ENCODE measurements around the gene CLCN5. TPM values are rescaled to one million over a fixed set of nuclear protein-coding genes. Genes with fewer than 3 reads are reported as not detected.

Gene CLCN5
- total RNA-seq (1 to 10 TPM; 1.9 to 2.8 (median 2.6) TPM), polyA plus RNA-seq (0.57 TPM)
- long read RNA-seq, donor 1, partial matches to known transcripts, result 0 of 3 reads
- long read RNA-seq, donor 1, other reads (novel, unspliced or antisense), result 1 of 3 reads
- long read RNA-seq, donor 2, result 0 reads
- long read RNA-seq, donor 3, partial matches to known transcripts, result 1 of 4 reads
- long read RNA-seq, donor 3, other reads (novel, unspliced or antisense), result 2 of 4 reads
- long read RNA-seq, donor 4, result 0 reads

- H3K9me3 ChIP-seq (ENCODE audit: control insufficient read depth, low read length), result no peaks in the 10 kb centered on the region
- ATAC-seq (peak; percentile 99 to 100), DNase-seq (peak; percentile 96 to 98 (median 98))
- H3K27ac ChIP-seq (ENCODE audit: low read length), result no peak within 1 kb of the TSS
- intact Hi-C loops (cut with DNase I), result no loop called here
- H3K4me3 ChIP-seq (ENCODE audit: low read length), result peak within 1 kb of the TSS; percentile 84
- under 1% methylated on average over 83 of the region's 83 CpGs for WGBS
- no peaks in the 10 kb centered on the region for H3K27me3 ChIP-seq (ENCODE audit: control insufficient read depth, insufficient read depth)
- no peaks in the 10 kb centered on the region for H3K4me1 ChIP-seq (ENCODE audit: control insufficient read depth, insufficient read depth, low read length)
Measured at GRCh38 chrX:49922291-49923241, at the start of gene CLCN5. CLCN5 (plus strand) TSS chrX:49922596; CDS start chrX:49925299, 2,703 bp downstream.

GRCh38 chrX:49876750-49877149 is 45.6 kb upstream of the CLCN5 start:
- WGBS, result 10% methylated on average over 3 of the region's 3 CpGs
- no peak overlapping the region for H3K27ac ChIP-seq (ENCODE audit: low read length)

GRCh38 chrX:49877397-49878101 is 44.8 kb upstream of the CLCN5 start:
- H3K9me3 ChIP-seq (ENCODE audit: control insufficient read depth, low read length), result no peaks in the 10 kb centered on the region
- DNase-seq (no peak), ATAC-seq (no peak)
- no peak overlapping the region for H3K4me3 ChIP-seq (ENCODE audit: low read length)
- H3K27ac ChIP-seq (ENCODE audit: low read length), result peak overlapping the region; percentile 45
- WGBS, result 66% methylated on average over 5 of the region's 5 CpGs
- intact Hi-C loops (cut with DNase I), result no loop called here
- peaks cover 4% of the 10 kb centered on the region for H3K4me1 ChIP-seq (ENCODE audit: control insufficient read depth, insufficient read depth, low read length)
- H3K27me3 ChIP-seq (ENCODE audit: control insufficient read depth, insufficient read depth), result no peaks in the 10 kb centered on the region

More at GRCh38 chrX:49876750-49877149, 45.6 kb upstream of the CLCN5 start:
- ATAC-seq, result no peak
- intact Hi-C loops (cut with DNase I), result no loop called here
- H3K4me3 ChIP-seq (ENCODE audit: low read length), result no peak overlapping the region
- H3K27me3 ChIP-seq (ENCODE audit: control insufficient read depth, insufficient read depth), result no peaks in the 10 kb centered on the region
- H3K4me1 ChIP-seq (ENCODE audit: control insufficient read depth, insufficient read depth, low read length), result peaks cover 4% of the 10 kb centered on the region
- no peaks in the 10 kb centered on the region for H3K9me3 ChIP-seq (ENCODE audit: control insufficient read depth, low read length)
- no peak for DNase-seq

- no peaks in the 10 kb centered on the region for H3K27me3 ChIP-seq (ENCODE audit: control insufficient read depth, insufficient read depth)
- H3K4me1 ChIP-seq (ENCODE audit: control insufficient read depth, insufficient read depth, low read length), result peaks cover 4% of the 10 kb centered on the region
- H3K9me3 ChIP-seq (ENCODE audit: control insufficient read depth, low read length), result no peaks in the 10 kb centered on the region
- DNase-seq, result peak; percentile 9 to 60 (median 53)
- peak; percentile 22 to 30 for ATAC-seq
- 16% methylated on average over 28 of the region's 28 CpGs for WGBS
- peak overlapping the region; percentile 94 for H3K27ac ChIP-seq (ENCODE audit: low read length)
- intact Hi-C loops (cut with DNase I), result no loop called here
- peak overlapping the region; percentile 95 for H3K4me3 ChIP-seq (ENCODE audit: low read length)
Measured at GRCh38 chrX:49878128-49878833, 44.1 kb upstream of the CLCN5 start.

GRCh38 chrX:49878834-49879655 is 43.4 kb upstream of the CLCN5 start, which contains the start of gene USP27X:
USP27X (plus strand) TSS chrX:49879484; CDS start chrX:49880308, 824 bp downstream.
- DNase-seq (peak; percentile 81 to 91 (median 90)), ATAC-seq (peak; percentile 96 to 98)
- Histone ChIP-seq H3K4me1 (ENCODE audit: control insufficient read depth, insufficient read depth, low read length) (peaks cover 4% of the 10 kb centered on the region), H3K27me3 (ENCODE audit: control insufficient read depth, insufficient read depth) (no peaks in the 10 kb centered on the region), H3K4me3 (ENCODE audit: low read length) (peak within 1 kb of the TSS; percentile 95), H3K9me3 (ENCODE audit: control insufficient read depth, low read length) (no peaks in the 10 kb centered on the region), H3K27ac (ENCODE audit: low read length) (peak within 1 kb of the TSS; percentile 94)
- intact Hi-C loops (cut with DNase I), result no loop called here
- under 1% methylated on average over 55 of the region's 60 CpGs for WGBS

GRCh38 chrX:49879656-49880277 is 42.6 kb upstream of the CLCN5 start:
- Histone ChIP-seq H3K4me3 (ENCODE audit: low read length) (peak overlapping the region; percentile 95), H3K27ac (ENCODE audit: low read length) (peak overlapping the region; percentile 94), H3K9me3 (ENCODE audit: control insufficient read depth, low read length) (no peaks in the 10 kb centered on the region), H3K27me3 (ENCODE audit: control insufficient read depth, insufficient read depth) (no peaks in the 10 kb centered on the region), H3K4me1 (ENCODE audit: control insufficient read depth, insufficient read depth, low read length) (peaks cover 4% of the 10 kb centered on the region)
- peak; percentile 3 to 15 for ATAC-seq
- intact Hi-C loops (cut with DNase I), result no loop called here
- DNase-seq, result no peak
- WGBS, result 5% methylated on average over 42 of the region's 55 CpGs

- Histone ChIP-seq H3K9me3 (ENCODE audit: control insufficient read depth, low read length) (no peaks in the 10 kb centered on the region), H3K4me3 (ENCODE audit: low read length) (no peak overlapping the region), H3K4me1 (ENCODE audit: control insufficient read depth, insufficient read depth, low read length) (peaks cover 4% of the 10 kb centered on the region), H3K27ac (ENCODE audit: low read length) (no peak overlapping the region), H3K27me3 (ENCODE audit: control insufficient read depth, insufficient read depth) (no peaks in the 10 kb centered on the region)
- WGBS, result 96% methylated on average over 12 of the region's 12 CpGs
- no peak for ATAC-seq
- peak in 1 of 3 donors; percentile 32 for DNase-seq
- intact Hi-C loops (cut with DNase I), result no loop called here
Measured at GRCh38 chrX:49880668-49881067, 41.7 kb upstream of the CLCN5 start.

- ATAC-seq (peak; percentile 39 to 48), DNase-seq (peak; percentile 59 to 80 (median 79))
- H3K27me3 ChIP-seq (ENCODE audit: control insufficient read depth, insufficient read depth), result no peaks in the 10 kb centered on the region
- no peak overlapping the region for H3K4me3 ChIP-seq (ENCODE audit: low read length)
- 40% methylated on average over 7 of the region's 7 CpGs for WGBS
- intact Hi-C loops (cut with DNase I), result no loop called here
- no peak overlapping the region for H3K27ac ChIP-seq (ENCODE audit: low read length)
- no peaks in the 10 kb centered on the region for H3K9me3 ChIP-seq (ENCODE audit: control insufficient read depth, low read length)
- H3K4me1 ChIP-seq (ENCODE audit: control insufficient read depth, insufficient read depth, low read length), result peaks cover 4% of the 10 kb centered on the region
Measured at GRCh38 chrX:49884290-49884862, 38.0 kb upstream of the CLCN5 start.

- Histone ChIP-seq H3K9me3 (ENCODE audit: control insufficient read depth, low read length) (no peaks in the 10 kb centered on the region), H3K27ac (ENCODE audit: low read length) (no peak overlapping the region), H3K4me3 (ENCODE audit: low read length) (no peak overlapping the region), H3K4me1 (ENCODE audit: control insufficient read depth, insufficient read depth, low read length) (no peaks in the 10 kb centered on the region), H3K27me3 (ENCODE audit: control insufficient read depth, insufficient read depth) (no peaks in the 10 kb centered on the region)
- intact Hi-C loops (cut with DNase I), result no loop called here
- no peak for ATAC-seq
- 67% methylated on average over 4 of the region's 4 CpGs for WGBS
- no peak for DNase-seq
Measured at GRCh38 chrX:49892542-49892941, 29.9 kb upstream of the CLCN5 start.

All from right cardiac atrium (tissue), 5 donors.